Activated T-cell treated with anti-CD3 and anti-CD28 coated beads for 24 hours (primary cell): ENCODE results near the gene CLMN.

Experiments used
- DNase-seq: peaks from one replicate; pipeline ENCODE4 v3.0.0-alpha.2; 2020; ENCODE audit warnings: low read depth

Gene CLMN

DNA sequence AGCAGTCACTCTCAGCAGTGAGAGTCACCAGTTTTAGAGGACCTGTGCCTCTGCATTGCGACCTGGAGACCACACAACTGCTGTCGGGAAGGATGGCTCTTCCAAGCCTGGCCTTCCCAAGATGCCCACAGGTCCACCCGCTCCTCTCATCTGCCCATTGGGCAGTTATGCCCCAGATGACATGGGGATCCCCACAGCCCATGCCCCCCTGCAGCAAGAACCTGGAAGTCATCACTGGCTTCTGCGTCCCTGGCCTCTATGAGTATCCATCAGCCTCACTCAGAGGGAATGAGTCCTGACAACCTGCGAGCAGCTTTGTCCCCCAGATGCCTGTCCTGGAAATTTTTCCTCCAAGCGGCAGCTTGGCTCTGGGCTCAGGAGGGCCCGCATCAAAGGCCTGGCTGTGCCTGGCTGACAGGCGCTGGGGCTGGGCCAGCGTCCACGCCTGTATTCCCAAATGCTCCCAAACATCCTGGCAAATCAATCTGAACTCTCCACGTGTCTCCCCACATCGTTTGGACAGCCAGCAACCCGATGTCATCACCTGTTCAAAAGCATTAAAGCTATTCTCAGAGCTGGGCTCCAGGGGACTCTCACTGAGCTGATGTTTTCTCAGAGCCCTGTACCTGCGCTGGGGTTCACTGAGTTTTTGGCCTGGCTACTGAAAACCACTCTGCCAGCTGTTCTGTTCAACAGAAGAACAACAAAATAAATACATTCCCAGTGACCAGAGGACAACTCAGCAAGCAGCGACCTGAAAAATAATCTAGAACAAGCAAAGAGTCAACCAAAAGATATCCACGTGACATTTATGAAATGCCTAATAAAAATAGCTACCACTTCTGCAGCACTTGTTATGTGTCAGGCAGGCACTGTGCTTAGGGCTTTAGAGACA is 57.8 kb downstream of the CLMN start:
- DNase-seq: no peak

- peak; percentile 39 for DNase-seq
Observed at GRCh38 chr14:95260537-95261361, 59.0 kb downstream of the CLMN start.

DNA sequence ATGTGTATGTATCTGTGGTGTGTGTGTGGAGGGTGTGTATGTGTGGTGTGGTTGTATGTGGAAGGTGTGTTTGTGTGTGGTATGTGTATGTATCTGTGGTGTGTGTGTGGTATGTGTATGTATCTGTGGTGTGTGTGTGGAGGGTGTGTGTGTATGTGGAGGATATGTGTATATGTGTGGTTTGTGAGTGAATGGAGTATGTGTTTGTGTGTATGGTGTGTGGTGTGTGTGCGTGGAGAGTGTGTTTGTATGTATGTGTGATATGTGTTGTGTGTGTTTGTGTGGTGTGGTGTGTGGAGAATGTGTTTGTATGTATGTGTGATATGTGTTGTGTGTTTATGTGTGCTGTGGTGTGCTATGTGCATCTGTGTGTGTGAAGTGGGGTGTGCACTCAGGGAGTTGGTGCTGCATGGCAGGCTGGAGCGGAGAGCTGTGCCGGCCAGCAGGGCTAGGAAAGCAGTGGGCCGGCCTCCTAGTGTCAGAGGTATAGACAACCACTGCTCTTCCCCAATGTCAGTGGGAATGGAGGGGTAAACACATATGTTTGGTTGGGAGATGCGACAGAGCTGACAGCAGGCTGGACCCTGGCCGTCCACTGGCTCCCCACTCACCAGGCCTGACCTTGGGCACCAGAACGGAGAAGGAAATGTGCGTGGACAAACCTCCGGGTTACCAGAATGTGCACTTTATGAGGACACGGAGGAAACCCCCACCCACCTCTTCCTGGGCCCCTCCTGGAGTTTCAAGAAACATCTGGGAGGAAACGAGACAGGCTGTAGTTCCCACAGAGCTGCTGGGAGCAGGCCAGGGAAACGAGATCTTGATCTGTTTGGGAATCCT is 60.7 kb downstream of the CLMN start:
- no peak for DNase-seq

- no peak for DNase-seq
Observed at GRCh38 chr14:95258156-95258555, 61.6 kb downstream of the CLMN start.

DNA sequence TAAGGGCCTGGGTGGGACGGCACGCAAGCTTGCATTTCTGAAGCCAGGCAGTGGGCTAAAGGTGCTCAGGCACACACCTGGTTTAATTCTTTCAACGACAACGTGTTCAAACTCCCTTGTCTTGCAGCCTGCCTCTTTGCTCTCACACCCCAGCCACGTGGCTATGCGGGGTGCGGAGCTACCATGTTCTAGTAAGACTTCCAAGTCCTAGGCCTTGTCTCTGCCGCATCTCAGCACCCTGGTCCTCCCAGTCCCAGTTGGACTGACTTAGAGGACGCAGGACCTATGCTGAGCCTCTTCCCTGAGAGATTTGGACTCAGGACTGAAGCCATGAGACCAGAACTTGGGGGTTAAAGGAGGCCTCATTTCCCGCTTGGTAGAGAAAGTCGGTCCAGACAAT is 62.2 kb downstream of the CLMN start:
- DNase-seq: no peak

DNA sequence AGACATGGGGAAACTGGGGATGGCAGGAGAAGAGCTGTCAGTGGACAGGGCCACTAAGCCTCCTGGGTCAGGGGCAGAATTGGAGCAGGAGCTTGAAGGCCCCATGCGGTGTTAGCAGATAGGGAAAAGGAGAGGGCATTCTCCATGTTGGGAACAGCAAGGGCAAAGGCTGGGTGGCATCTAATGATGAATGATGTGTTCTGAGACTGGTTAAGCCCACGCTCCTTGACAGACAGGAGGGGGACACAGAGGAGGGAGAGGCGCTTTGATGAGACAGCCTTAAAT is 63.0 kb downstream of the CLMN start:
- no peak for DNase-seq

GRCh38 chr14:95256002-95256775 is 63.5 kb downstream of the CLMN start:
- DNase-seq: no peak

DNA sequence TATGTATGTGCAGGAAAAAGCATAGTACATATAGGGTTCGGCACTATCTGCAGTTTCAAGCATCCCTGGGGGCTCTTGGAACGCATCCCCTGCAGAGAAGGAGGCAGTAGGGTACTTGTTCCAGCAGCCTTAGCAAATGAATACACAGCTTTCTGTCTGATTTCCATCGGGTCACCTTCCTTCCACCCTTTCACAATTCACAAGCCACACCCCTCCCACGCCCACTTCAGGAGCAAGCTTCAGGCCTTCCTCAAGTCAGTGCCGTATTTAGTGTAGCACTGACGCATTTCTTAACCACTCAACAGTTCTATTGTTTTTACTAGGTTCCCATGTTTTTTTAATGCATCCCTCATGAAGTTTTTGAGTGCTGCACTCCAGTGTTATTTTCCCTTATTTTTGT is 64.2 kb downstream of the CLMN start:
- no peak for DNase-seq

- DNase-seq: no peak
Observed at GRCh38 chr14:95255013-95255412, 64.7 kb downstream of the CLMN start.

DNA sequence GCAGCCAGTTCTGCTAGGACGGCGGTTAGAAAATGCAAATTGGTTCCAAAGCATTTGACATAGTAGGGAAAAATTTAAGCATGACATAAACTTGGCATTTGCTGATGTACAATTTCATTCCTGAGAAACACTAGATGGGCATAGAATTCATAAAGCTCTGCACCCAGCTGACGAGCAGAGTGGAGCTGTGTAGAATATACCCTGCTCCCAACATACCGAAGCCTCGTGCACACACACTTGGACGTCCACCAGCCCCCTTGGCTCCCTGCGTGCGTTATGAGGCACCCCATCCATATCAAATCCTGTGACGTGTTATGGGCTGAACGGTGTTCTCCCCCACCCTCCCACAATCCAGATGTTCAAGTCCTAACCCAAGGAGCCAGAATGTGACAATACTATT is 65.4 kb downstream of the CLMN start:
- DNase-seq: no peak

GRCh38 chr14:95253039-95253630 is 66.6 kb downstream of the CLMN start:
- no peak for DNase-seq

DNA sequence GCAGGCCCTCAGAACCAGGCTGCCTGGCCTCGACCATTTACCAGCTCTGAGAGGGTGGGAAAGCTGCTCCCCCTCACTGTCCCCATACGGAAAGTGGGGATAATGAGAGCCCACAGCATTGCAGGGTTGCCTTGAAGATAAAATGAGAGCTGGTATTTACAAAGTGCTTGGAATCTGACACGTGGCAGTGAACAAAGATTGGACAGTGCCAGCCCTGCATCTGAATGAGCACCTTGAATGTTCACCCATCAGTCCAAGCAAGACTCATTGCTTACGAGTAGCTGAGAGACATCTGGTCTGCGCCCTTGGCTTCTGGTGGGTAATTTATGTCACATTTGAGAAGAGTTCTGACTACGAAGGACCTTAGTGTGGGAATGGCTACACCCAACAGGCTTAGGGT is 67.5 kb downstream of the CLMN start:
- no peak for DNase-seq

DNA sequence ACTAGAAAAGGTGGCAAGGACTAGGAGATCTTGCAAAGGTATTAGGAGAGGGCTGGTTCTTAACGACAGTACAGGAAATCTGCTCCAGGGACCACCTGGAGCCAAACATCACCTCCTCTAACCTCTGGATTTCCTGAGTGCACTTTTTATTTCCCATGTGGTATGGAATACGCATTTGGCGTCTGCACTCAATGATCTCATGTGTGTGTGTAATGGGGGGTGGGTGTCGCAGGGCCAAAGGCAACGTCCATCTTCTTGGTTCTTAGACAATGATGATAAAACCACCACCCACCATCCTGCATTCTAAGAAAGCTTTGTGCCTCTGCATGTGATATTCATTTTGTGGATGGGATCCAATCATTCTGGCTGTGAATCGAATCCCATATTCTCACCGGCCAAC is 68.8 kb downstream of the CLMN start:
- DNase-seq: no peak

GRCh38 chr14:95250140-95250769 is 69.5 kb downstream of the CLMN start:
- DNase-seq: no peak

DNA sequence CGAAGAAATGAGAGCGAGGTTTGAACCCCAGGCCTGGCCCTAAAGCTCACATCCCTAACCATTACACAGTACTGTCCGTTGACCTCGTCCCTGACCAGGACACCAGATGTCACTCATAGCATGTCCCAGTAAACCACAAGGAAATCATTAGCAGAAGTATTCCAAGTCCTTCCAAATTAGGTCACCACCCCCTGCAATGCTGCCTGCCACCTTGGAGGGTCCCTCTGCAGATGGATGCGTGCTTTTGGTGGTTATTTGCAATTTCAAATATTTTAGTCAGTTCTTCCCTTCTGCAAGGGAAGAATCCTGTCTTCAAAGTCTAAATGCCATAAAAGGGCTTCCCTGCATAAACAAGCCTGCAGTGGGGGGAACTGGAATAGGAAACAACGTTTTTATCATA is 71.3 kb downstream of the CLMN start:
- no peak for DNase-seq

DNA sequence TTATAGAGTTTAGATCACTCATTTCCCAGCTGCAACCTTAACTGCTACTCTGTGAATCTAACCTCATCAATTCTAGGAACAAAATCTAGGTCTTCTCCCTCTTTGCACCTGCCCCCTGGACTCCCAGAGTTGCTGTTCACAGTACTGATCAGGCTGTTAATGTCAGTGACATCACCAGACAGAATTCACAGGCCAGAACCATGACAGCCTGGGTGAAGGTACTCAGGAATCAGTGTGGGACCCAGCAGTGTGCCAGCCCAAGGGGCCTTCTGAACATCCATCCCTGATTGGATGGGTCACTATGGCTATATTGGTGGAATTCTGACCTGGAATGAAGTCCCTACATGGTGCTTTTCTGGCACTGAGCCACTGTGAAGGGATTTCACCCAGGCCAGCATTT is 72.8 kb downstream of the CLMN start:
- DNase-seq: no peak

- no peak for DNase-seq
Observed at GRCh38 chr14:95245334-95245733, 74.4 kb downstream of the CLMN start.

- no peak for DNase-seq
Observed at GRCh38 chr14:95244587-95244986, 75.1 kb downstream of the CLMN start.

GRCh38 chr14:95242870-95243269 is 76.8 kb downstream of the CLMN start:
- DNase-seq: no peak

GRCh38 chr14:95240859-95241813 is 78.6 kb downstream of the CLMN start:
- DNase-seq: no peak
